GM19238 (cell line): Measurements from ENCODE around the gene TBC1D14.

Experiments
- DNase-seq: peaks from one replicate; pipeline ENCODE4 v3.0.0; 2011; ENCODE audit warnings: low spot score; ENCODE audit not compliant: insufficient read length

TBC1D14 gene

DNA sequence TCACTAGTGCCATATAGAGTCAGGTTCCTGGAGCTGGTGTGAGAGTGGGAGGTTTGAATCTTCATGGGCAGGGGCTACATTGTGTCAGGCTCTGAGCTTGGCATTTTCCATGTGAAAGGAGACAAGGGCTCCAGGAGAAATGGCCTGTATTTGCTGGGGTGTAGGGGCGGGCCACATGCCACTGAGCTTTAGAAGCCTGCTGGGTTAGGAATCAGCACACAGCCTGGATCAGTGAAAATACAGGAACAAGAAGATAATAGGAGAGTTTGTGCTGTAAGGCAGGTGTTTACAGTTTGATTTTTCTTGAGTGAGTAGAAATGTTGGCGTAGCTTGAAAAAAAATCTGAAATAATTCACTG is 35.4 kb downstream of the TBC1D14 start:
- DNase-seq: no peak

DNA sequence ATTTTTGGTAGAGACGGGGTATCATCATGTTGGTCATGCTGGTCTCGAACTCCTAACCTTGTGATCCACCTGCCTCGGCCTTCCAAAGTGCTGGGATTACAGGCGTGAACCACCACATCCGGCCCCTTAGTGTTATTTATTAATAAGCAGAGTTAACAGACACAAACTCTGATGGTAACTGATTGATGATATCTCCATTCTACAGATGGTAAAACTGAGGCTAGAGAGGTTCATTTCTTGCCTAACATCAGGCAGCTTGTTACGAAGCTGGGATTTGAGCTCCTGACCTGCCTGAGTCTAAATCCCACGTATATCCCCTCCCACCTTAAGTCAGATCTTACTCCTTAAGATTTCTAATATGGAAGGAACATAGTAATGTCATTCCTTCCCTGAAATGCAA is 36.9 kb downstream of the TBC1D14 start:
- no peak for DNase-seq

DNA sequence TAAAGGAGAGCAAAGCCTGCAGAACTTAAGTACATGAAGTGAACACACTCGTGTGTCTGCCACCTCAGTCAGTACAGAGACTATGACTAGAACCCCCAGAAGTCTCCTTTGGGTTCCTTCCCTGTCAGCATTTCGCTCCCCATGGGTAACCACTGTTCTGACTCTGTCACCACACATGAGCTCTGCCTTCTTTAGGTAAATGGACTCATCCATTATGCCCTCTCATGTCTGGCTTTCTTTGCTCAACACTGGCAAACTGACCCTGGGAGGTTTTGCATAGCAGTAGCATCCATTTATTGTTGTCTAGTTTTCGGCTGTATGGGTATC is 38.5 kb downstream of the TBC1D14 start:
- no peak for DNase-seq

DNA sequence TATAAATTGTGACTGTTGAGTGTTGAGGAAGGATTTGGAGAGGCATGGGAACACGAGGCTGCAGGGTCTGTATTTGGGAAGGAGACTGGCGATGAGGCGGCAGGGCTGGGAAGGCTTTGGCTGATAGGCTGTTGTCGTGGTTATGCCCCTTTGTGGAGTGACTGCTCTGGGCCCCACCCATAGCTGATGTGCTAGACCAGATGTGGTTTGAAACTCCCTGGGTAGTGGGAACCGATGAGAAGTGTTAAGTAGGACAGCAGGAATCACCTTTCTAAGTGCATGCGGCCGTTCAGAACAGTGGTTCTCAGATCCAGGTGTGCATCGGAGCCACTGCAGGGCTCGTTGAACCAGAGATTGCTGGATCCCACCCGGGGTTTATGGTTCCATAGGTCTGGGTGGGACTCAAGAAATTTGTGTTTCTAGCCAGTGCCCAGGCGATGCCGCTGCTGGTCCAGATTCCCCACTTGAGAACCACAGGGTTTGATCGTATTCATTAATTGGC is 42.3 kb downstream of the TBC1D14 start:
- no peak for DNase-seq

DNA sequence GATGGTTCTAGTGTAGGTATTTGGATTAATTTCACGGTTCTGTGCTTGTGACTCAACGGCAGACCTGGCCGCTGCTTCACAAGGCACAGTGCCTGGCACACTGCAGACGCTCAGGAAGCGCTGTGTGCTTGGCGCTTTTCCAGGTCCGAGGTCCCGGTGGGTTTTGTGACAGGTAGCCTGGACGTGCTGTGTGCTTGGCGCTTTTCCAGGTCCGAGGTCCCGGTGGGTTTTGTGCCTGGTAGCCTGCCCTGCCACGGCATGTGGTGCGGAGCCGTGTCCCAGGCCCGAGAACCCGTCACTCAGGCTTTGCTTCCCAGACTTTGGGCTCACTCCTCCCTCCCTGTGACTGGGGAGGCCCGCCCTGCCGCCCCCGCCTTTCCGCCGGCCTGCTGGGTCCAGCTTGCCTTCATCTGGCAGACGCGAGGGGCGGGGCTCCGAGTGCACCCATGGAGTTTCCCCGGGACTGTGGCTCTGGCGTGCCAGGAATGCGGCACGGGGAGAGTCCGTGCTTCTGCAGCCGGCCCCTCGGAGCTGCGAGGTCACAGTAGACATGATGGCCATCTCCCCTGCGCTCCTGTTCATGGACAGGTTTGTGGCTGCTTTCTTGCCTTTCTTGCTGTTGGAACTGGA is 44.2 kb downstream of the TBC1D14 start:
- no peak for DNase-seq

DNA sequence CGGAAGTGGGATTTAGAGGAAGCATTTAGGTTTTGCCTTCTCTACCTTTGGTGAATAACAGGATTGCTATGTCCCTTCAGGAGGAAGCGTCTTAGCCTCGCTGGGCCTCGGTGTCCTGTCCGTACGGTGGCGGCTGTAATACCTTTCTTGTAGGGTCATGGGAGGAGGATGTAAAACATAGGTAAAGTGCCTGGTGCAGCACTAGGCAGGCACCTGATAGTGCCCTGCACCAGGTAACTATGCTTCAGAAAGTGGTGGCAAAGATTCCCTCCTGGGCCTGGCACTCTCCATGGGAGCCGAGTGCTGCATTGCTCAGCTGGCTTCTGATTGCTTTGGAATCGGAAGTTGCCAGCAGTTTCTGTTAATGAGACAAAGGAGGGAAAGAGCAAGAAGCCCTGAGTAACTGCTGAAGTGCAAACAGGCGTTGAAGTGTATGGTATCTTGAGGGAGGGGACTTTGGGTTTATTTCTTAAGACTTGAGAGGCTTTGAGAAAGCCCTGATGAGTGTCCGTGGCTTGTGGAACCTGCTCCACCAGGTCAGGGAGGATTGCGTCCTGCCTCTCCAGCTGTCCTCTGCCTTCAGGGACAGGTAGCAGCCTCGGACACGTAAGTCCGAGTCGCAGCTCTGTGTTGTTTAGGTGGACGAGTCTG is 45.8 kb downstream of the TBC1D14 start:
- no peak for DNase-seq

DNA sequence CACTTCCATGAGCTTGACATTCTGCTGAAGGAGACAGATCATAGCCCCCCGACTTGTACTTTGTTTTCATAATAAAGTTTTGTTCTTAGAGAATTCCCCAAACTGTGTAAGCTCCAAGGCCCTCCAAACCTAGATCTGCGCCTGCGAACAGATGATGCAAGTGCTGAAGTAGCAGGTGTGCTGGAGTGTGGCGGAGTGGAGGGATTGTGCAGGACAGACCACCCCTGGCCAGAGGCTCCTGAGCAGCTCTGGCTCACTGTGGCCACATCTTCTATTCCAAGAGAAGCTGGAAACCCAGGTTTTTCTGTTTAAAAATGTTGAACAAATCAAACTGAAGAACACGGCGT is 46.4 kb downstream of the TBC1D14 start:
- DNase-seq: no peak

DNA sequence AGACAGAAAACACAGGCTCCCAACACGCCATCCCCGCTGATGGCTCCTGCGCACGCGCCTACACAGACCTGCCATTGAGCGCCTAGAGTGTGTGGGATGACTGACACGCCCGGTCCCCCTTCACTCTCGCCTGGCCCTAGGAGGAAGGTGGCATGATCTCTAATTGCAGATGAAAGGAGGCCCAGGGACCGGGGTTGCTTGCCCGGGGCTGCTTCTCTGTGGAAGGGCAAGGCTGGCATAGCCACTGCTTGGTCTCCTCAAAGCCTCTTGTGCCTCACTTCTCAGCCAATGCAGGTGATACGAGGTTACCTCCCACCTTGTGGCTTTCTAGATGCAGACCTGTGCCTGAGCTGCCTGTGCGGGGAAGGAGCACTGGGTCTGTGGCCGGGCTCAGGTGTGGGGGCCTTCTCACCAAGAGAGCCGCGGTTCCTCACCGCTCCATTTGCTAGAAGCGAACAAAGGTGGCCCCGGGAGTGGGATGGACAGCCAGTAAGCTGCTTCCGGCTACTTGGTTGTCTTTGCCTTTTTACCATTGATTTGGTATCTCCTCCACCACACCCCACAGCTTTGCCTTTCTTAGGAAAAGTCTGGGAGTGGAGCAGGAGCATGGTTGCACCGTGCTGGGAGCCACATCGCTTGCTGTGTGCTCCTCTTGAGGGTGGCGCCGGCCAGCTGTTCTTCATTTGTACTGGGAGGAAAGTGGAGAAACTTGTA is 47.0 kb downstream of the TBC1D14 start:
- DNase-seq: no peak

DNA sequence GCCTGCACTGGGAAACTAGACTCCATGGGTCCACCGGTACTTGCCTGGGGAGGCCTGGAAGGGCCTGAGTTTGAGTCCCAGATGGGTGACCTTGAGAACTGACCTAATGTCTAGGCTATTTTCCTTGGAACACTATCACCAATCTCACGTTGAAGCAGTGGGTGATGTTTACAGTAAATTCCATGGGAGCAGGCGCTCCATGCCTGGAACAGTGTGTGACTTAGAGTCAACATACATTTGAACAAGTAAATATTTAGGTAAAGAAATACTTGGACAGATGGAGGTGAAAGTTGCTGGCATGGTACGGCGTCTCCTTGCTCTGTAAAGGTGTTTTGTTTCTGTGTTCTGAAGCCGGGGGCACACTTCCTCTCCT is 47.5 kb downstream of the TBC1D14 start:
- no peak for DNase-seq

DNA sequence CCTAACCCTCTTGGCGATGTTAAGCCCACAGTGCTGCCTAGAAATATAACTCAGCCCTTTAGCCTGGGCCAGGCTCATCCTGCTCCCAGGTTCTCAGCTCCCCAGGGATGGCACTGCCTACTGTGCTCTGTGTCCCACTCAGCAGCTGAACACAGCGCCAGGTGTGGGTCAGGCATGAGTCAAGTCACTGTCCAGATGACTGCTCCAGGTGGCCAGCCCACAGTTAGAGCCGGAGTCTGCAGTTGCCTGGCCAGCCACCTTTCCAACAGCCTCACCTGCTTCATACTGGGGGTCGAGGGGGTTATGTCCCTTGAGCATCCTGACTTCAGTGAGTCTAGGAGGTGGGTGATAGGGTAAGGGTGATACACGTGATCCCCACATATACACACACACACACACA is 48.4 kb downstream of the TBC1D14 start:
- DNase-seq: no peak

DNA sequence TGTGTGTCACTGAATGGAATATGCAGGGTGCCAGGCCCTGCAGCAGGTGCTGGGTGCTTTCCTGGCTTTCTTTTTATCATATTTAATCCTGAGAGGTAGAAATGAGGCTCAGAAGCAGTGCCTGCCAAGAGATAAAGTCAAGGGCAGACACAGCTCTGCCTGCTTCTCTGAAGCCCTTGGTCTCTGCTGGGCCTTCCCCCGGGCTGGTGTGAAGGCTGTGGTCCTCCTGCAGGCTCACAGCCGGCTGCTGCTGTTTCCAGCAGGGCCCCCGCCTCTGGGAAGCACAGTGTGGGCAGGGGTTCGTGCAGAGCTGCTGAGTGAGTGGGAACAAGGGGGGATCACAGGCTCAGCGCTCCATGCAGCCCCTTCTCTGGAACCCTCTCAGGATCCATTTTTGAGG is 49.6 kb downstream of the TBC1D14 start:
- no peak for DNase-seq

DNA sequence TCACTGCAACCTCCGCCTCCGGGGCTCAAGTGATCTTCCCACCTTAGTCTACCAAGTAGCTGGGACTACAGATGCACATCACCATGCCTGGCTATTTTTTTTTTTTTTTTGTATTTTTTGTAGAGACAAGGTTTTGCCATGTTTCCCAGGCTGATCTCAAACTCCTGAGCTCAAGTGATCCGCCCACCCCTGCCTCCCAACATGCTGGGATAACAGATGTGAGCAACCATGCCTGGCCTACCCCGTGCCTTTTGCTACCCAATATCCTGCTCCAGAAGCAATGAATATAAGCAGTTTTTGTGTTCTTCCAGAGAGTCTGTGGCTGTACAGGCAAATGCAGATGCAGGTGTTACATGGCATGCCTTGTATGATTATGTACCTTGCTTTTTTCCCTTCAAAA is 50.5 kb downstream of the TBC1D14 start:
- DNase-seq: no peak

DNA sequence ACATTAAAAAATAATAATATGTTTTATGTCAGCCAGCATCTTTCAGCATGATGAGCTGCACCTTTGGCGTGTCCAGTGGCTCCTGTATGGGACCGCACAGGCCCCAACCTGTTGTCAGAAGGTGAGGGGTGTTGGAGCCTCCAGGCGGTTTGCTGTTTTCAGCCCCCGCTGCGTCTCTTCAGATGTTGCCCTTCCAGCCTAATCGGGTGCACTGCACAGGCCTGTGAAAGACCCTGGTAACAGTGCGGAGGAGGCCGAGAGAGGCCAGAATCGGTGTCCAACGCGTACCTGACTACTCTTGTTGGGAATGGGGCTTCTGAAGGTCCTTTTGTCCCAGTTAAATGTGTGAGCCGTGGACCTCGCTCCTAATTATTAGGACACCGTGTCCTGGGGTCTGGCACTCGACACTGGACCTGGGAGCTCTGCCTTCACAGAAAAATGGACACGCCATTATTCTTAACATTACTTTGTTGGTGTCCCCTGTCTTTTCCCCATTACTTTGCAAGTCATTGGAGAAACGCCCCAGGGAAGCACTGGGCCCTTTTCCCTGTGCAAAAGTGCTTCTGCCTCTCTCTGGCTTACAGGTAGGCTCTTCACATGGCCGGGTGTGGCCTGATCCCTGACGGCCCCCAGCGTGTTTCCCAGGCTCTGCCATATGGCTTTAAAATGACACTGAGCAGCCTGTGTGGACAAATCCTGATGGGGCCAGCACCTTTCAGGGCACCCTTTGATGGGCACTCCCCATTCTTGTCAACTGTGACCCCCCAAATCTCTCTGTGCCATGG is 51.2 kb downstream of the TBC1D14 start:
- DNase-seq: no peak

DNA sequence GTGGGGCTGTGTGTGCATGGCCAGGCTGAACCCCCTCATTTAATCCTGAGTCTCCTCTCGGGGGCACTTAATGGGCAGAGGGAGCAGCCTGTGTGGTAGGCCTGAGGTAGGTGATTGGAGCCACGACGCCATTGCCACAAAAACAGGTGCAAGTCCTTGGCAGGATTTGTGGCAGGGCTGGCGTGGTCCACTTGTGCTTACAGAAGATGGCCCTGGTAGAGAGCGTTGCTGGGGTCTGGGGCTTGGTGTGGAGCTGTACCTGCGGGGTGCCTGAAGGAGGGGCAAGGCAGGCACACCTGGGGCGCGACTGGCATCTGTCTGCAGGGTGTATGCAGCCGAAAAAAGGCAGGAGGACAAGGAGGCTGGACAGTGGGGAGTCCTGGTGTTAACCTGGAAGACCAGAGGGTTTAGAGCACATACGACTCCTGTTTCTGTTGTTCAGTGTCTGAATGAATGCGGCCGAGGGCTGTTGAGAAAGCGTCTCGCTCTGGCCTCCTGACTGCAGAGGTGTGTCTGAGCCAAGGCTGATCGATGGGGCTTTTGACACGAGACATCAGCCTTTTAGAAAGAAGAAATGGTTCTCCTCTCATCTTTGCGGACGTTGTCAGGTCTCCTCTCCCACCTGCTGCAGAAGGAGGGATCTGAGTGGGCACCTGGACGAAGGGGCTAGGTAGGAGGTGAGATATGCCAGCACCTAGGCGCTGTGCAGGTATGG is 52.0 kb downstream of the TBC1D14 start:
- DNase-seq: no peak

DNA sequence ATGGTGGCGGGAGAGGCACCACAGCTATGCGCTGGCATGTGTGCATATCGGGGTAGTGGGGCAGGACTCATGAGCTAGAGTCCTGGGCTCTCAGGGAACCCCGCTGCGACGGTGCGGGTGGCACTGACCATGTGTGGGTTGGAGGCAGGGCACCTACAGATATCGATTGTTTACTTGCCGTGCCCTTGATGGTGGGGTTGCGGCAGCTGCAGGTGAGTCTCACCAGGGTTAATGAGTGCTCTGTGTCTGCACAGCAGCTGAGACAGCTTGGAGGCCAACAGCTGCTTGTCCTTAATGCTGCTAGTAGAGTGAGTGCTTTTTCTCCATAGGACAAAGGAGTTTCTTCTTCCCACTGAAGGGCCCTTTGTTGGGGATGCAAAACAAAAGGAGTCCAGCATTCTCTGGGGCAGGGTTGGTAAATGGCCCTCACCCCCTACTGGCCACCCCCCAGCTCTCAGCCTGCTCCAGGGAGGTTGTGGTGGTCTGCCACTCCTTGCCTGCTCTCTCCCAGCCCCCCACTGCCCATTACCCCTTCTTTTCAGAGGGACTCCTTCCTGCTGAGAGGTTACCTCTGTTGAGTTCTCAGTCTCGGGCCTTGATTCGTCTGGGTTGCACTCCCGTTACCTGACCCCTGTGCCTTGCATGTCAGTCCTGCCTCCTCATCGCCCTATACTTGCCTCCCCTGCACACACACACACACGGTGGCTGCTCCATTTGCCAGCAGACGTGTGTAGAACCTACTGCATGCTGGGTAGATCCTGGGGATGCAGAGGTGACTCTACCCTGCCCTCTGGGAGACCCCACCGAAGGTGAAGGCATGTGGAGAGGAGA is 52.8 kb downstream of the TBC1D14 start:
- no peak for DNase-seq

DNA sequence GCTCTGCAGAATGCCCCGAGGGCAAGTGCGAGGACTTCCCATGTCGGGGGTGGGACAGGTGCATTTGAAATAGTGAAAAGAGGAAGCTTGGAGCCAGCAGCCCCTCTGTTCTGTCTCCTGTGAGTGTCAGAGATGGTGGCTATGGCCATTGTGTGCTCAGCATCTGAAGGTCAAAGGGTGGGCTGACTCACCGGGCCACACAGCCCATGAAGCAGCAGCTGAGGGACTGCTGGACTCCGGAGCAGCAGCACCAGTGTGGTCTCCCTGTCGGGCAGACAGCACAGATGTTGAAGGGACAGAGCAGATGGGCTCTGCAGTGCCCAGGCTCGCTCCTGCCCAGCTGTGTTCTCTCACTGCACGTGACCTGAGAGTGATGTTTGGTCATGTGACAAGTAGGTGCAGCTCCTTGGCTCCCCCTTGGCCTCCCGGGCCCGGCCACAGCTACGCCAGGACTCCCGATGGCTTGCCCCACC is 53.5 kb downstream of the TBC1D14 start:
- DNase-seq: no peak

DNA sequence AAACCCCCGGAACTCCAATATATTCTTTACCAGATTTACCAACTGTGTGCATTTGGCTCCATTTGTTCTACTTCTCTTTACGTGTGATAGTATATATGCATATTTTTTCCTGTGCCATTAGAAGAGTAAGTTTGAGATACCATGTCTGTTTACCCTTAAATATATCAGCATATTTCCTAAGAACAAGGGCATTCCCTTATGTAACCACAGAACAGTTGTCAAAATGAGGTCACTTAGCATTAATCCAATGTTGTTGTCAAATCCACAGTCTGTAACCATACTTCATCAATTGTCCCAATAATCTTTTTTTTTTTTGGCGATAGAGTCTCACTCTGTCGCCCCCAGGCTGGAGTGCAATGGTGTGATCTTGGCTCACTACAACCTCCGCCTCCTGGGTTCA is 55.2 kb downstream of the TBC1D14 start:
- DNase-seq: no peak

DNA sequence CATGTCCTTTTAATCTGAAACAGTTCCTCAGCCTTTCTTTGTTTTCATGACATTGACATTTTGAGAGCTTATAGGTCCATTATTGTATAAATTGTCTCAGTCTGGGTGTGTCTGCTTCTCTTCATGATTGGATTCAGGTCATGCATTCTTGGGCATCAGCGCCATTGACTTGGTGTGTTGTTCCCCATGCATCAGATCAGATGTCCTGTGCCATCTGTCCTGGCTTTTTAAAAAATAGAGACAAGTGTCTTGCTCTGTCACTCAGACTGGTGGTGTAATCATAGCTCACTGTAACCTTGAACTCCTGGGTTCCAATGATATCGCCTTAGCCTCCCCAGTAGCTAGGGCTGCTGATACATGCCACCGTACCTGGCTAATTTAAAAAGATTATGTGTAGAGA is 55.7 kb downstream of the TBC1D14 start:
- no peak for DNase-seq

DNA sequence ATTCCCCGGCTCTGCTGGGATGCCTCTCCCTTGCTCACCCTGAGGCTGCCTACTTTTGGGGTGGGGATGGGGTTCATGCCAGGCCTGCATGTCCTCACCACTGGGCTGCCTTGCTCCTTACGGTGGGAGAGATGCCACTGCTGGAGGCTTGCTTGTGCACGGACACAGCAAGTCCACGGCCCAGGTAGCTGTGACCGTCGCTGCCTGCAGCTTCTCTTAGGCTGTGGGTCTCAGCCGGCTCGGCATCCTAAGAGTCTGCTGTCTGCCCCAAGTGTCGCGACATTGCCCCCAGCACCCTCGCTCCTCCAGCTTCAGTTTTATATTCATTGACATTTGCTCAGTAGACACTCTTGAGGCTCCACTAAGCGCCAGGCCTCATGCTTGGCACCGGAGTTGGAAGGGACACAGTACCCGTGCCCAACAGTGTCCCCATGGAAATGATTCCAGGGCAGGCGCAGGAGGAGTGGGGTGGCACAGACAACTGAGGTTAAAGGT is 58.3 kb downstream of the TBC1D14 start:
- no peak for DNase-seq

DNA sequence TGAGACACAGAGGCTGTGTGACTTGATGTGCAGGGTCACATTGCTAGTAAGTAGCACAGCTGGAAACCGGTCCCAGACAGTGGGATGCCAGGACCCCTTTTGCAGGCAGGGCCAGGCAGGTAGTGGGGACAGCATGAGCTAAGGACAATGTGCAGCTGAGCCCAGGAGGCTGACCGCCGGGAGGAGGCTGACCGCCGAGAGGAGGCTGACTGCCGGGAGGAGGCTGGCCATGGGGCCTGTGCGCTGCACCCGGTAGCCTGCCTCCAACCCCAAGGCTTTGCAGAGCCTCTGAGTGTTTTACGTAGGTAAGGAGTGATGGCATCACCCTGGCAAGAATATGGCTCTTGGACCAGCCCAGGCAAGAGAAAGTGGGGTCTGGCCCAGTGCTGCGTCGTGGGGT is 58.9 kb downstream of the TBC1D14 start:
- DNase-seq: no peak
